CD4-positive, alpha-beta T cell treated with Interleukin-1 beta for 1 hour (primary cell): Measurements from ENCODE around the gene SP3.

Experiments used
- DNase-seq, 2 donors: peaks; one replicate each; pipeline ENCODE4 v3.0.0-alpha.2; 2020 to 2022

SP3 gene

DNA sequence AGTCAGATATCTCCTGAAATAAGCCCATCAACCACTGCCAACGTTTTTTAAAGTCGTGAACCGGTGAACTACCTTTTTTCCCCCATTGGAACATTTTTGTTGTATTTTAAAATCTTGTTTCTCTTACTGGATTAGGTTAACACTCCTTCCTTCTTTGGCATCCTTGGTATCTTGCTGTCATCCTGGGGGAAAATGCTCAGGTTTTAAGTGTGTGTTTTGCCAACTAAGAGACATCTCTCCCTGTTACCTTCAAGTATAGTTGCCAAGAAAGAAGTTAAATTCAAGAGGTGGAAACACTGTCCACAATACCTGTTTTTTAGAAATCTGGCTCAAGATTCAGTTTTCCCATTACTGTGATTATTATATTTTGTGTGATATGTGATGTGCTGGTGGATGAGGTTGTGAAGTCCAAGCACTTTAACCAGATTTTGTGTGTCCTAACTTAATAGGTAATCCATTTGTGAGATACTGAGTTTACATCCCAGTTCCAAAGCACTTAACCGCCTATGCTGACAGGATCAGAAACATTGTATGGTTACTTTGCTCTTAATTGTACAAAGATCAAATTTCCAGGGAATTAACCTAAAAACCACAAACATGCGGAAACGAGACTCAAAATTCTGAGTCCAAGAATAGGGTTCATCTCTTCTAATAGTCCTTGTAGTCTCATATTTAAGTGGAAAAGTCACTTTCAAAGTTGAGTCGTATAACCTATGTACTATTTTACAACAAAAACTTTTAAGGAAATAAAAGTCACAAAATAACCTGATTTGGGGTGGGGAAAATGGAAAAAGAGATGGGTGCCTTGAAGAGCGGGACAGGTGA, 1.3 kb upstream of the SP3 start:
- DNase-seq = no peak

DNA sequence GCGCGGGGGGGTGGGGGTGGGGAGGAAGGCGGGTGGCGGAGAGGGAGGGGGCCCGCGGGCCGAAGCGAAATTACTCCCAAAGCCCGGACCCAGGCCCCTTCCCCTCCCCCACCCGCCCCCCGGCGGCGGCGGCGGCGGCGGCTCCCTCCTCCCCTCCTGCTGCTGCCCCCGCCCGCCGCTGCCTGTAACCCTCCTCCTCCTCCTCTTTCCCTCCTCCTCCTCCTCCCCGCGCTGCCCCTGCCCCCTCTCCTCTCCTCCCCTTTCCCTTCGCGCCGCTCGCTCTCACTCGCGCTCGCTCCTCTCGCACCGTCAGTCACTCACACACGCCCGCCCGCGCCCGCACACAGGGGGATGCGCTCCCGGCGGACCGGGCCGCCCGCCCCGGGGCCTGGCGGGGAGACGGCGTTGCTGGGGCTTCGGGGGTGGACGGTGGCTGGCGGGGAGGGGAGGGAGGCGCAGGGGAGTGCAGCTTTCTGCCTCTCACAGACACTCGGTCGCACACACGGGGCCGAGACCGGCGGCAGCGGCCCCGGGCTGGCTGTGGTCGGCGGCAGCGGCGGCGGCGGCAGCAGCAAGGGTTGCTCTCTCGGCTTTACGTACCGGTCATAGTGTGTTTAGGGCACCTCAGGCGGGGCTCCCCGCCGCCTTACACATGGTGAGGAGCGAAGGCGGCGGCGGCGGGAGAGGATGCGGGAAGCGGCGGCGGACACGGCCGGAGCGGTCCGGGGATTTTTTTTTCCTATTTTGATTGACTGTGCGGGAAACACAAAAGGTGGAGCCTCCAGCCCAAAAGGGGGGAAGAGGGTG, 405 bp downstream of the SP3 start:
- DNase-seq = peak; percentile 85 to 91

DNA sequence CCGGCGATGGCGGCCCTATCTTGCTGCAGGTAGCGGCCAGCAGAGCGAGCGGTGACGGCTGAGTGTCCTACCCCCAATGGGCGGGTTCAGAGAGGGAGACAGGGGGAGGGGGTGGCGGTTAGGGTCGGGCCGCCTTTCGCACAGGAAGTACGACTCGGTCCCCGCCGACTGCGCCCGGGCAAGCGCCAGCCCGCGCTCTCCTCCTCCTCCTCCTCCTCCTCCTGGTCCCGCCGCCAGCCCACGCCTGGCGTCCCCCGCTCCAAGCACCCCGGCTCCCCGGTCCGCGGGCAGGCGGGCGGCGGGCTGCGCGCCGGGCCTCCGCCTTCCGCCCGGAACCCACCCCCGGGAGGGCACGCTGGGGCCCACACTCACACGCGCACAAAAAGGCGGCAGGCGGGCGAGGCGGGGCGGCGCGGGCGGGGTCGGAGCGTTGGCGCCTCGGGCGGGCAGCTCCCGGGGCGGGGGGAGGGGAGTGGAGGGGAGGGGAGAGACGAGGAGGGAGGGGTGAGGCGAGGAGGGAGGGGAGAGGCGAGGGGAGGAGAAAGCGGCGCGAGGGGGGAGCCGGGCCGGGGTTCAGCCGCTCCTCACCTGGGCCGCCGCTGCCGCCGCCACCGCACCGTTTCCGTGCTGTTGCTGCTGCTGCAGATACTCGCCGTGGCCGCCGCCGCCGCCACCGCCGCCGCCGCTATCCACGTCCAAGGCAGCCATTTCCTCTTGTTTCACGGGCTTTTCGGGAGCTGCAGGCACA, 1.2 kb downstream of the SP3 start:
- DNase-seq = peak; percentile 93 to 94

DNA sequence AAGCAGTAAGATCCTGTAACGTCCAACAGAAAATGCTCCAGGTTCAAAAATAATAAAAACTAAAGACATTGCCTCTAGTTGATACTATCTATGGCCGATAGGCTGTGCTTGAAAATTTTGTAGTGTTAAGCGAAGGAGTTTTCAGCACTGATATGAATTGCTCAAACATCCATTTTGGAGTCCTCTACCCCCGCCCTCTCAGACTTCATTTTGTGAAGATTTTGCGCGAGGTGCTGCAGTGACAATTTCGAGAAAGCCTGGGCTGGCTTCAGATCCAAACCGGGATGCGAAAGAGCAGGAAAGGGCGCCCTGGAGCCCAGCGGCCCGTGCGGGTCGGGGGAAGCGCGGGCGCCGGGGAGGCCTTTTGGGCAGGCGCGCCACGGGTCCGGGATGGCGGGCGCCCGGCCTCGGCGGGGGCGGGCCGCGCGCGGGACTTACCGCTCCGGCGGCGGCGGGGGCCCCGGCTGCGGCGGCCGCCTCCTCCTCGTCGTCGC, 1.8 kb downstream of the SP3 start:
- DNase-seq = peak; percentile 59 to 76

DNA sequence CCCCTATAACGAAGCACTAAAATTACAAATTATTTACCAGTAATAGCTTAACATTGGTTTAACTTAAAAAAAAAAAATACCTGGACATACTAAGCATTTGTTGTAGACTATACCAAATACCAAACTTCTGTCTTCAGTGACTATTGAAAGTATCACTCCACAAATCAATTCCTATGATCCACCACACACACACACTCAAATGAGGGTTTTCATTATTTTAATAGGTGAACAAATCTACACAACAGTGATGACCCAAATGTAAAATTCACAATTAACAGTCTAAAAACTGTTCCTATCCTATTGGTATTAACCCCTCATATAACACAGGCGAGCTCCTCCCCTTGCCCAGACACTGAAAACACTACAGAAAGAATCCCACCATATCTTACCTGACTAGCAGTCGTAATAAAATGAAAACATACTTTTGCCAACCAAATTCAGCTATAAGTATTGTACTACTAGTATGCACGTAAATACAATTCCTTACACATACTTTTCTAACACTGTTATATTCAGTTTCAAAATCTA, 2.5 kb downstream of the SP3 start:
- no peak for DNase-seq

DNA sequence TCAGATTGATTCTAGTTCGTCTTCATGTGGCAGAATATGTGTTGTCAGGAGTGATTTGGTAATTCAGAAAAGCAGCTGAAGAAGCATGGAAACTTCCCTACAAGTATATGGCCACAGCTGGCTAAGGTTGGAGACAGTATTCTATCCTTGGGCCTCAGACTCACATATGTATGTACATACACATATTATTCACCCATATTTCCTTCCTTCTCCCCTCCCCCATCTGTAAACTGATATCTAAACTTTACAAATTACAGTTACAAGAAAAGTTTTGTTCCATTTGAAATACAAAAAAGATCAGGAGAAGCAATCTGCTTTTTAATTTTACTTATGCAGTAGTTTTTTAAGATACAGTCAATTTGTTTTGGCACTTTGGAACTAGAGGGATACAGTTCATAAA, 3.1 kb downstream of the SP3 start:
- DNase-seq = no peak

DNA sequence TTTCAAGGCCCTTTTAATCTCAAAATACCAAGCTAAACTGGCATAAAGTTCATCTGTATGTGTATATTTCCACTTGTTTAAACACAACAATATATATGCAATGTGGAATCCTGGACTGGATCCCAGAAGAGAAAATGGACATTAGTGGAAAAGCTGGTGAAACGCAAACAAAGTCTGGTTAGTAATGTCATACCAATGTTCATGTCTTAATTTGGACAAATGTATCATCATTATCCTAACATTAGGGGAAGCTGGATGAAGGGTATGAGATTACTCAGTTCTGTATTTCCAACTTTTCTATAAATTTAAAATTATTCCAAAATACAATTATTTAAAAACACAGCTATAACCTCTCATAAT, 3.8 kb downstream of the SP3 start:
- DNase-seq = no peak

DNA sequence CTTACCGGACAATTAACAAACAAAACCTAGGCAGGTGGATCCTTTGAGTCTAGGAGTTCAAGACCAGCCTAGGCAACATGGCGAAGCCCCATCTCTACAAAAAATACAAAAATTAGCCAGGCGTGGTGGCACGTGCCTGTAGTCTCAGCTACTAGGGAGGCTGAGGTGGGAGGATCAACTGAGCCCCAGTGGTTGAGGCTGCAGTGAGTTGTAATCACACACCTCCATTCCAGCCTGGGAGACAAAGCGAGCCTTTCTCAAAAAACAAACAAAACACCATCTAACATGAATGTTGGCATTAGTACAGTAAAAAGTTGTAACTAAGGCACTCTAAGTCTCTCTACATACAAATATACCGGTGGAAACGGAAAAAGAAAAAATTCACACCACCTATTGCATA, 5.3 kb downstream of the SP3 start:
- no peak for DNase-seq

DNA sequence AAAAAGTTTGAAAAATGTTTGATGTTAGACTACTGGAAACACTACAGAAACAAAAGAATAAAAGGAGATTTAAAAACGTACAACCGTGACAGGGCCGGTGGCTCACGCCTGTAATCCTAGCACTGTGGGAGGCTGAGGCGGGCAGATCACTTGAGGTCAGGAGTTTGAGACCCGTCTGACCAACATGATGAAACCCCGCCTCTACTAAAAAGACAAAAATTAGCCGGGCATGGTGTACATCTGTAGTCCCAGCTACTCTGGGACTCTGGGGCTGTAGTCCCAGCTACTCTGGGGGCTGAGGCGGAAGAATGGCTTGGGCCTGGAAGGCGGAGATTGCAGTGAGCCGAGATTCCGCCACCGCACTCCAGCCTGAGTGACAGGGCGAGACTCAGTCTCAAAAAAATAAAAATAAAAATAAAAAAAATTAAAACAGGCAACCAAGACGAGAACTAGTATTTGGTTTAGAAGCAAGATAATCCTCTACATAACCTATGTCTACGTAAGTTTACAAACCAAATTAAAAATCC, 5.8 kb downstream of the SP3 start:
- no peak for DNase-seq

DNA sequence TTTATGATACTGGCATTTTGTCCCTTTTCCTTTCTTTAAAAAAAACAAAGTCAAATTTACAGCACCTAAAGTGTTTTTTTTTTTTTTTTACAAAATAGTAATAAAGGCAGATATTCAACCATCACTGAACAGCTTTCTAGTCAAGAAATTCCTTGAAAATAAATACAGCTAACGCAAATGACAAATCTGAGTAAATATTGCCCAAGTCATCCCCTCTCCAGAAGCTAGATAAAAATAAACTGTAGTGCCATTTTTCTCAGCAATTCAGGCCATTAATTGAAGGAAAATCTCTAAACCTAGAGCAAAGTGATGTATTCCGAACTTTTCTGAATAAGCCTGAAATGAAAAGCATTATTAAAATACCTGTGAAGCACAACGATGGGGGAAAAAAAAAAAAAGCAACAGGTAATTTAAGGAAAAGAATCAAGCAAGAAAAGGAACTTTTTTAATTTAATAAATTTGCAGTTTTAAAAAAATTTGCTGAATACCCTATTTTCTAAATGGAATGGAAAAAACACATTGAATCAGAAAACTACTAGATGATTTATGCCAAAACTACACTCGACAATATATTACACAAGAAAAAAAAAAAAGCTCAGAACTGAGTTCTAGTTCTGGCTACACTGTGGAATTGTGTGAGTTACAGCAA, 6.9 kb downstream of the SP3 start:
- no peak for DNase-seq

DNA sequence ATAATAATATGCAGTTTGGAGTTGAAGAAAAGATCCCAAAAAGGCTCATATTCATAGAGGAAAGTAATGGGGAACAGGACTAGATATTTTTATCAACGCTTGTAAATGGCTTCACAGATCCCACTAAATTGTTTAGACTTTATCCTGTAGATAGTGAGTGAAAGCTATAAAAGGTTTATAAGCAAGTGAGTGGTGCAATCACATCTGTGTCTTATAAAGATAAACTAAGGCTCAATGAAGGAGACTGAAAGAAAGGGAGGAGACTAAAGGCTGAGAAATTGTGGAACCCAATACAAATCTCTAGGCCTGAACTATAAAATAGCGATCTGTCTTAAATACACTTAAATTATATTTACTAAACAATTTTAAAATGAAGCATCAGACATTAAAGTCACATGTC, 7.7 kb downstream of the SP3 start:
- no peak for DNase-seq

DNA sequence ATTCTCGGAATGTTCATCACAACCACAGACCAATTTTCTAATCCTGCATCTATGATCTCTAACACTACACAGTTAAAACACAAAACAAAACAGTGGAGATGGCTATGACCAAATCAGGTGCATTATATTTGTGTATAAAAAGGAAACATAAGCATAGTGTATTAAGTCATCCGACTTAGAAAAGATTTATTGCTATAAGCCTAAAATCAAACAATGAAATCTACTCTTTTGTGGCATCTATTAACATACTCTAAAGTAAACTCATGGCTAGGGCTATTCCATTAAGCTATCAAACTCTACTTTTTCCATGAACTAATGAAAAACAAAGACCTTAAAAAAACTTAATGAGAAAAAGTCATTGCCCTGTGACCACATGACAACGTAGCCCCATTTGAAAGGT, 8.7 kb downstream of the SP3 start:
- DNase-seq = no peak

DNA sequence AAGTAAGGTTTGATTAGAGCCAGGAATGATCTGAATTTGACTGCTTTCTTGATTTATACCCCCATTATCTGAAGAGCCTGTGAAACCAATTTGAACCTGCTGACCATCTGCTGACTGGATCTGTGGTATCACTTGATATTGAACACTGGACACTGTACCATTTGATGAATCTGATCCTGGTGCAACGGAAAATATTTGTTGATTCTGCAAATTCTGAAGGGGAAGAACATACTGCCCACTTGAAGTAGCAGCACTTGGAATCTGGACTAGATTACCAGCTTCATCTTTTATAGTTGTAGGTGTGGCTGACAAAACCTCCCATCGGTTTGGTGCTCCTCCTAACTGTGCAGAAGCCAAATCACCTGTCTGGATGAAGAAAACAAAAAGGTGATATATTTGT, 9.3 kb downstream of the SP3 start:
- no peak for DNase-seq

DNA sequence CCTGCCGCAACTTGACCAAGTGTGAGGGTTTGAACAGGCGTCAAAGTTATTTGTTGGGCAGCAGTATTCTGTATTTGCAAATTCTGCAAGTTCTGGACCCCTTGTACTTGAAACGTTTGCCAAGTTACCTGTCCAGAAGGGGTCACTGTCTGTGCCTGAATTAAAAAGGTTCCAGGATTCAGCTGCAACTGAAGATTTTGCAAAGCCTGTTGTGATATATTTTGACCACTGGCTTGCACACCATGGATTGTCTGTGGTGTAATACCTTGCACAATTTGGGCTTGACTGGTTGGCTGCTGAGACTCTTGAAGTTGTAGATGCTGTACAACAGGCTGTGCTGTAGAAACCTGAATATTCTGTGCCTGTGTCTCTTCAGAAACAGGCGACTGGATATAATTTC, 10.2 kb downstream of the SP3 start:
- DNase-seq = no peak

DNA sequence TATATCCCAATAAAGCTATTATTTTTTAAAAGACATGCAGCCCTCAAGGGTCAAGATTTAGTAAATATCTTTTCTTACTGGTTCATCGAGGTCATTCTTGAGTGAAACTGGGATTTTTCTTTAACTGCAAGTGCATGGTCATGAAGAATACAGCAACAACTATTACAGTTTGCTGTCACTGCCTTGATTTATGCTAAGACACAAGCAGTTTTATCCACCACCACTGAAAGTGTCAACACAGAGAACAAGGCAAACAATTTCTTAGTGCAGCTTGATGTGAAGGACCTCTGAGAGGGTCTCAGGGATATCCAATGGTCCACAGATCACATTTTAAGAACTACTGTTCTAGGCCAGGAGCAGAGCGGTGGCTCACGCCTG, 12.1 kb downstream of the SP3 start:
- DNase-seq = no peak

DNA sequence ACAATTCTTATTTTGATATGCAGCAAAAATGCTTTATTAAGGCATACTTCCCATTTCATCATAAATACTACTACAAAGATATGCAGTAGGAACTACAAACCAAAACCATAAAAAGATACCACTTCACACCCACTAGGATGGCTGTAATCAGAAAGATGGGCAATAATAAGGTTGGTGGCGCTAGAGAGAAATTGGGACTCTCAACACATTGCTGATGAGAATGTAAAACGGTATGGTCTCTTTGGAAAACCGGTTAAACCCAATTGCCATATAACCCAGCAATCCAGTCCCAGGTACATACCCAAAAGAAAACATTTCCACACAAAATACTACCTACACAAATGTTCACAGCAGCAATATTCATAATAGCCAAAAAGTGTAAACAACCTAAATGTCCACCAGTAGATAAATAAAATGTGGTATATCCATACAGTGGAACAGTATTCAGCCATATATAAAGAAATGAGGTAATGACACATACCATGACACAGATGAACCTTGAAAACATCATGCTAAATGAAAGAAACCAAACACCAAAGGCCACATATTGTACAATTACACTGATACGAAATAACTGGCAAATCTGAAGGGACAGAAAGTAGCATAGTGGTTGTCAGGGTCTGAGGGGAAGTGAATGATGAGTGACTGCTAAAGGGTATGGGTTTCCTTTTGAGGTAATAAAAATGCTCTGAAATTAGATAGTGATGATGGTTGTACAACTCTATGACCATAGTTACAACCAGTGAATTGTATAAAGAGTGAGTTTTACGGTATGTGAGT, 12.7 kb downstream of the SP3 start:
- no peak for DNase-seq

DNA sequence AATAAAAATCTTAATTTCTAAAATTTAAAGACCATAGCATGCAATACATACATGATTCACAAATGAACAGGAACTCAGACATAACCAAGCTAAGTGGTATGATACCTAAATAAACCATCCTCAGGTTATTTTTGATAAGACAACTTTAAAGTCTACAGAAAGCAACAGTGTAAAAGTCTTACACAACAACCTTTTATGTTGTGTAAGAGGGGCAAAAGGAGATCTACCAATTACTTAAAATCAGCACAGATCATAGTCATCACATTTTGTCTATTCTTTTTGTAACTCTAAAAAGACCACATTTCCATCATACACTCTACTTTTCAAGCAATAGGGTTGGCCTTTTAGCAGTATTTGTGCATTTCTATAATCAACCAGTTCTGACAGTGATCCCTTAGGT, 16.3 kb downstream of the SP3 start:
- DNase-seq = no peak

DNA sequence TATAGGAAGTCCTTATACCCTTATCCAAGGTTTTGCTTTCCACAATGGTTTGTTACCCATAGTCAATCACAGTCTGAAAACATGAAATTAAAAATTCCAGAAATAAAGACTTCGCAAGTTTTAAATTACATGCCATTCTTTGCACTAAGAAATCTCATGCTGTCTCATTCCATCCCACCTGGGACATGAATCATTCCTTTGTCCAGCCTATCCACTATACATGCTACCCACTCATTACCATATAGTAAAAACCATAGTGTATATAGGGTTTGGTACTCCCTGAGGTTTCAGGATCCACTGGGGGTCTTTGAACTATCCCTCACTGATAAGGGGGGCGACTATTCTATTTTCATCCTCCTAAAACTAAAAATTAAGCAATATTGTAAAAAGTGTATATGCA, 17.0 kb downstream of the SP3 start:
- no peak for DNase-seq

DNA sequence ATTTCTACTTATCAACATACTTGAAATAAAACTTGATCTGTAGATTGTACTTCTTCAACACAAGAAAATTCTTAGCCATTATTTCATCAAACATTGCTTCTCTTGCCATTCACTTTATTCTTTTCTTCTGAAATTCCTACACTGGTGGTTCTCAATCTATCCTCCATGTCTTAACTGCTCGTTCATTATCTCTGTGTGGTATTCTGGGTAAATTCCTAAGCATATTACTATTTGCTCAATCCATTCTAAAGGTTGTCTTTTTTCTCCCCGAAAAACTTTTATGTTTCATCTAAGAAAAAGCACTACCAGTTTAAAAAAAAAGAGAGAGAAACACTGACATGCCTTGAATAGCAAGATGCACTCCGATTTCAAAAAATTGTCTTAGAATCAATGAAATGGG, 18.0 kb downstream of the SP3 start:
- DNase-seq = no peak

DNA sequence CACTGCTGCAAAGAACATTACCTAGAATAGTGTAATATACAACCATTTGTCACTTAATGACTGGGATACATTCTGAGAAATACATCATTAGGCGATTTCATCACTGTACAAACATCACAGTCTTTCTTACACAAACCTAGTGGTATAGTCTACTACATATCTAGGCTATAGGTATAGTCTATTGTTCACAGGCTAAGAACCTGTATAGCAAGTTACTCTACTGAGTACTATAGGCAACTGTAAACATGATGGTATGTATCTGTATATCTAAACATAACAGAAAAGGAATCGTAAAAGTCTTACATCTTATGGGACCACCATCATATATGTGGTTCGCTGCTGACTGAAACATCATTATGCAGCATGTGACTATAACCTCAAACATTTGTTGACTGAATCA, 21.4 kb downstream of the SP3 start:
- no peak for DNase-seq

DNA sequence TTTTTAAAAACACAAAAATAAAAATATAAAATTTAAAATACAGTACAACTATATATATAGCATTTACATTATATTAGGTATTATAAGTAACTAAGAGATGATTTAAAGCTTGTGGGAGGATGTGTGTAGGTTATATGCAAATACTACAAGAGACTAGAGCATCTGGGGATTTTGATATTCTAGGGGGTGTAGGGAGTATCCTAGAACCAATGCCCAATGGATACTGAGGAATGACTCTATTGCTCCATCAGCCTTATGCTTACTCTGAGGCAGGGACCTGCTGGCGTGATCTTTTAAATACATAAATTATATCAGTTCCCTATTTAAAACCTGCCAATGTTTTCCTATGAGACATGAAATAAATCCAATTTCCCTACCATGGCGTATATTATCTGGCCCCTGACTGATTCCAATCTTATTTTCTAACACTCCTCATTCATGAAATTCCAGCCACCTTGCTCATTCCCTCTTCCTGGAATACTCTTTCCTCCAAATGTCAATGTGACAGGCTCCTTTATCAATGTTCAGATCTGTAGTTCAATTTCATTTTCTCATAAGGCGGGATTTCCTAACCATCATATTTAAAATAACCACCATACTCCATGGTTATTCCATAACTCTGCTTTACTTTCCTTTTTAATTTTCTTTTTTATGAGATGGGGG, 22.2 kb downstream of the SP3 start:
- no peak for DNase-seq
